Body of pancreas (tissue), 4 donors: Measurements from ENCODE around the gene SELE.

ENCODE experiments used
- POLR2A ChIP-seq, 3 donors: fragments of 450-650 bp; IDR thresholded peaks; one replicate each; pipeline ENCODE4 v1.6.1; 2016; ENCODE audit warnings: antibody characterized with exemption in 3 of 3, mild to moderate bottlenecking in 2 of 3
- TF ChIP-seq, protein P1 (sequence below), 7 experiments: fragments of 450-650 bp in 4 of 7; fragments of 200-600 bp in 3 of 7; sonication (generic) in 3 of 7; IDR thresholded peaks; one replicate each; pipeline ENCODE4 v1.5.1; 2016 to 2019; ENCODE audit warnings: antibody characterized with exemption in 7 of 7

DNA sequence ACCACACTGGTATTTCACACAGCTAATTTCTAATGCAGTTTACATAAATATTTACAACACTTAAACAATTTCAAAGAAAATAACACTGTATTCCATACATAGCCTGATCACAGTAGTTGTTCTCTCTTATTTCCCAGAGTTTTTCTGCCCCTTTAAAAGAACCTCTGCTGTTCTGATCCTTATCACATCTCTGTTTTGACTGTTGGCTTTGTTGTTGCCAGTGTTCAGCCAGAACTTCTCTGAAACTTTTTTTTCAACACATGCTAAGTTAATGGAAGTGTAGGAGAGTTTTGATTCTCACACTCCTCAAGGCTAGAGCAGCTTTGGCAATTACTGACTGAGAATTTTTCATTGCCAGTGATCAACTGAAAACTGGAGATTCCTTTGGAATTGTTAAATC lies 11.1 kb downstream of the SELE start:
- TF ChIP-seq, protein P1, sequence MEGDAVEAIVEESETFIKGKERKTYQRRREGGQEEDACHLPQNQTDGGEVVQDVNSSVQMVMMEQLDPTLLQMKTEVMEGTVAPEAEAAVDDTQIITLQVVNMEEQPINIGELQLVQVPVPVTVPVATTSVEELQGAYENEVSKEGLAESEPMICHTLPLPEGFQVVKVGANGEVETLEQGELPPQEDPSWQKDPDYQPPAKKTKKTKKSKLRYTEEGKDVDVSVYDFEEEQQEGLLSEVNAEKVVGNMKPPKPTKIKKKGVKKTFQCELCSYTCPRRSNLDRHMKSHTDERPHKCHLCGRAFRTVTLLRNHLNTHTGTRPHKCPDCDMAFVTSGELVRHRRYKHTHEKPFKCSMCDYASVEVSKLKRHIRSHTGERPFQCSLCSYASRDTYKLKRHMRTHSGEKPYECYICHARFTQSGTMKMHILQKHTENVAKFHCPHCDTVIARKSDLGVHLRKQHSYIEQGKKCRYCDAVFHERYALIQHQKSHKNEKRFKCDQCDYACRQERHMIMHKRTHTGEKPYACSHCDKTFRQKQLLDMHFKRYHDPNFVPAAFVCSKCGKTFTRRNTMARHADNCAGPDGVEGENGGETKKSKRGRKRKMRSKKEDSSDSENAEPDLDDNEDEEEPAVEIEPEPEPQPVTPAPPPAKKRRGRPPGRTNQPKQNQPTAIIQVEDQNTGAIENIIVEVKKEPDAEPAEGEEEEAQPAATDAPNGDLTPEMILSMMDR (IDR thresholded peaks at IDR 0.05), result no peak
- TF ChIP-seq POLR2A (IDR thresholded peaks at IDR 0.05), result no peak
